NCI-H128 (cell line): ENCODE results near the gene ACSF2.
"Not testable (repeated sequence)": the region's sequence is repeated elsewhere in the genome, so short reads cannot be mapped to it uniquely, and the experiment has no call there.

ENCODE experiments used
- DNase-seq: peaks from one replicate; lab custom pipeline; 2025; ENCODE audit not compliant: unreplicated experiment; lab: John Stamatoyannopoulos, UW

The ACSF2 gene

GRCh38 chr17:50406578-50406977, 19.4 kb upstream of the ACSF2 start:
- no peak for DNase-seq

- DNase-seq, result no peak
Observed at GRCh38 chr17:50407921-50408320, 18.1 kb upstream of the ACSF2 start.

DNA sequence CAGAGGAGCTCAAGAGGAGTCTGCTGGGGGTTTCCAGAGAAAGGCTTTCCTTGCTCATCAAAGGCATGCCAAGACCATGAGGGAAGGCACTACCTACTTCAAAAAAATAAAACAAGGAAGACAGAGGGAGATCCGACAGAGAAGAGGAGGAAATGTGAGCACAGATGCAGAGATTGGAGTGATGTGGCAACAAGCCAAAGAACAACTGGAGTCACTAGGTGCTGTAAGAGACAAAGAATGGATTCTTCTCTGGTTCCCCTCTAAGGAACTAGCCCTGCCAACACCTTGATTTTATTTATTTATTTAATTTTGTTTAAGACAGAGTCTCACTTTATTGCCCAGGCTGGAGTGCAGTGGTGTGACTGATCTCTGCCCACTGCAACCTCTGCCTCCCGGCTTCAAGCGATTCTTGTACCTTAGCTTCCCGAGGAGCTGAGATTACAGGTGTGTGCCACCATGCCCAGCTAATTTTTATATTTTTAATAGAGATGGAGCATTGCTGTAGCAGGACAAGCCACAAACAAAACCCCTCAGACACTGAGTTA, 13.8 kb upstream of the ACSF2 start:
- no peak for DNase-seq

- DNase-seq, result no peak
Observed at GRCh38 chr17:50414808-50415207, 11.2 kb upstream of the ACSF2 start.

DNA sequence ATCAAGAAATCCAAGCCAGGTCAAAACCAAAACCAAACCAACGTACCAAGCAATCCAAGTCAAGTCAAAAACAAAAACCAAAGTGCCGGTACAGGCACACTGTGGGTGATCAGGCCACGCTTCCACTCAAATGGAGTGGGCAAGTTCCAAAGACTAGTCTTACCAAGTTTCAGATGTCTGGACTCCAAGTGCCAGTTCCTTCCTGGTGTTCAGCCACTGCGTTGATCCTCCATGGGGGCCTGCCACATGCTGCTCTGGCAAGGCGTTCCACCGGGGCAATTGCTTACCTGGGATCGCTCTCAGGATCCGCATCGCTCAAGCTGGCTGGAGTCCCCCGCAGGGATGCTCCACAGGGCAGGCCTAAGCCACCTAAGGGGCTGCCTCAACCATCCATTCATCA, 6.4 kb upstream of the ACSF2 start:
- DNase-seq, result not testable (repeated sequence)

DNA sequence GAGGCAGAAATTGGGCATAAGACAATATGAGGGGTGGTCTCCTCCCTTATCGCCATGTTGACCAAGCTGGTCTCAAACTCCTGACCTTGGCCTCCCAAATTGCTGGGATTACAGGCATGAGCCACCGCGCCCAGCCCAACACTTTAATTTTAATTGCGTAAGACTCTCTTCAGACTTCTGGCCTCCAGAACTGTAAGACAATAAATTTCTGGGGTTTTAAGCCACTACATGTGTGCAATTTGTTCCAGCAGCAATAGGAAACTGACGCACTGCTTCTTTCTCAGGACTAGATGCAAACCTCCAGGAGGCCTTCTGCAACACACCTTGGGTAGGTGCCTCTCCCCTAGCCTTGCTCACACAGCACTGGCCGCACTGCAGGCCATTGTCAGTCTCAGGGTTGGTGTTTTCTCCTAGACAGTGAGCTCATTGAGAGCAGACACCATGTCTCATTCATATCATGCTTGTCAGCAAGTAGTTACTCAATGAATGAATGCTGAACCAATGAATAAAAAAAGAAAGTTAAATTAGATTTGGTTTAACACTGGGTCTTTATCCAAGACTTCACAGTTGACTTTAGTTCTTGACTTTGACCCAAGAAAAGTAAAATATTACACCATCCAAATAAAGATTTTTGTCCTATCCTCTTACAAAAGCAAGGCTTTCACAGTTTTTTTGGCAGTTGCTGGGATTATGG, 5.5 kb upstream of the ACSF2 start:
- no peak for DNase-seq

DNA sequence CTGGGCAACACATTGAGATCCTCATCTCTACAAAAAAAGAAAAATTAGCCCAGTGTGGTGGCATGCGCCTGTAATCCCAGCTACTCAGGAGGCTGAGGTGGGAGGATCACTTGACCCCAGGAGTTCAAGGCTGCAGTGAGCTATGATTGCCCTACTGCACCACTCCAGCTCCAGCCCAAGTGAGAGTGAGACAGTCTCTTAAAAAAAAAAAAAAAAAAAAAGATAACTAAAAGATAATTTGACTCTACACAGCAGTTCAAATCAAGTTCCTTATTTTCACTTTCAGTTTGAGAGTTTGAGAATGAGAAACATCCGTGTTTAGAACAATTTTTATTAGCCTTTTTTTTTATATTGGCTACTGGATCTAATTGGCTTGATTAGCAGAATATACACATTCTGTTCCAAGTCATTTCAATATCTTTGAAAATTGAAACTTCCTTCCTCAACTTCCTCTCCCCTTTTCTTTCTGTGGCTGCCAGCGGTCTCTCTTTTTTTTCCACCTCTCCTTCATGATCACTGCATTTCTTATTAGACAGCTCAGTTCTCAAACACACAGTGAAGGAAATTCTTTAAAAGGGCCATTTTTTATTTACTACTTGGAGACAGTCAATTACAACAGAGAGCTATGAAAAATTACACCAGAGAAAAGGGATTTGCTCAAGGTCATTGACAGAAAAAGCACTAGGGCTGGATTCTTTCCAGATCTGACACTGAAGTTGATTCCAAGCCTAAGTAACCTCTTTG, 4.5 kb upstream of the ACSF2 start:
- no peak for DNase-seq

DNA sequence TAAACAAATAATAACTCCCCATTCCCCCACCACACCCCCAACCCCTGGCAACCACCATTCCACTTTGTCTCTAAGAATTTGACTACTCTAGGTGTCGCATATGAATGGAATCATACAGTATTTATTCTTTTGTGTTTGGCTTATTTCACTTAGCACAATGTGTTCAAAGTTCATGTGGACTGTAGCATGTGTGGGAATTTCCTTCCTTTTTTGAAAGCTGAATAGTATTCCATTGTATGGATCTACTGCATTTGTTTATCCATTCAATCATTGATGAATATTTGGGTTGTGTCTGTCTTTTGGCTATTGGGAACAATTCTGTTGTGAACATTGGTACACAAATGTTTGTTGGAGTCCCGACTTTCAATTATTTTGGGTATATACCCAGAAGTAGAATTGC, 3.3 kb upstream of the ACSF2 start:
- DNase-seq, result no peak

DNA sequence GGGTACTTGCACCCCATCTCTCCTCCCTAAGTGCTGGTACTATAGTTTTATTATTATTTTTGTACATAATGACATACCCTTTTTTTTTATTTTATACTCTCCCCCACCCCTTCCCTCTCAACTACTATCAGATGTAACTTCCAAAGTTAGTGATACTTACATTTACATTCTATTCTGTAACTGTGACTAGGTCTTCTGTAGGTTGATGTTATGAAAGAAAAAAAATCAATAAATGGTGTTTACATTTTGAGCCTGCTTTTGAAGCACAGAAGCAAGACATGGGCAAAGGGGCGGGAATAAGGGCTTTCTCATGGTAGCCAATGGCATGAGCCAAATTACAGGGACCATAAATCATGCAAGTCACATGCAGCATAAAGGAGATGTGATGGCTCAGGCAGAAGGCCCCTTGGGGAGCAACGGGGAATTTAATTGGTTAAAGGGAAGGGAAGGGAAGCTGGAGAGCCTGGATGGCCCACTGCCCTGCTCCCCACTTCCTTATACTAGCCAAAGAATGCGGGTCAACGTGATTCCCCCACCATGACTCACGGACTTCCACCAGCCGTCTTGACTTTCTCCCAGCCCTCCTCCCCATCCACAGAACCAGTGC, 2.4 kb upstream of the ACSF2 start:
- DNase-seq, result no peak

DNA sequence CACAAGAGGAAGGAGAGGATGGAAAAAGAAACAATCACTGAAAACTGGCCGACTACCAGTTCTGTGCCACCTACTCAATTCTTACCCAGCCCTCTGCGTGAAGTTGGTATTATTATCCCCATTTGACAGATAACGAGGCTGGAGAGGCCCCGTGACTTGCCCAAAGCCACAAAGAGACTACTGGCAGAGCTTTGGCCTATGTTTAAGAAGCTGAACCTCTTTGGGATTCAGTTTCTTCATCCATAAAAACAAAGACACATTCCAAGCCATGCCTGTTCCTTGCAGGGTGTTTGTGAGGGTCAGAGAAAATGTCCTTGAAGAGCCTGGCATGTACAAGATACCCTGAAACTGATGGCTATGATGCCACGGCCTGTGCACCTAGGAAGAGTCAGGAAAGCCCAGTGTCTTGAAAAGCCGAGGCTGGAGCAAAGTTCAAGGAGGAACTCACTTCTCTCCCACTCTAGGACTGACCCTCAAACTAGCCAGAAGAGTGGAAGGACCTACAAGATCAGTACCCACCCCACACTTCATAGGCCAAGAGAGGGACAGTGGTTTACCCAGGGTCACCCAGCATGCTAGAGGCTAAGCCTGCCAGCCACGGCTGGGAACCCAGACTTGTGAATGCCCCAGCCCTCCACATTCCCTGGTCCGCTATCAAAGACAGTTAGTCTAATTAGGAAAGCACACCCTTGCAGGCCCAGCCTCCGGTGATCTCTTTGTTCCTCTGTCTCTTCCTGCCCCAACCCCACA, 1.6 kb upstream of the ACSF2 start:
- no peak for DNase-seq

DNA sequence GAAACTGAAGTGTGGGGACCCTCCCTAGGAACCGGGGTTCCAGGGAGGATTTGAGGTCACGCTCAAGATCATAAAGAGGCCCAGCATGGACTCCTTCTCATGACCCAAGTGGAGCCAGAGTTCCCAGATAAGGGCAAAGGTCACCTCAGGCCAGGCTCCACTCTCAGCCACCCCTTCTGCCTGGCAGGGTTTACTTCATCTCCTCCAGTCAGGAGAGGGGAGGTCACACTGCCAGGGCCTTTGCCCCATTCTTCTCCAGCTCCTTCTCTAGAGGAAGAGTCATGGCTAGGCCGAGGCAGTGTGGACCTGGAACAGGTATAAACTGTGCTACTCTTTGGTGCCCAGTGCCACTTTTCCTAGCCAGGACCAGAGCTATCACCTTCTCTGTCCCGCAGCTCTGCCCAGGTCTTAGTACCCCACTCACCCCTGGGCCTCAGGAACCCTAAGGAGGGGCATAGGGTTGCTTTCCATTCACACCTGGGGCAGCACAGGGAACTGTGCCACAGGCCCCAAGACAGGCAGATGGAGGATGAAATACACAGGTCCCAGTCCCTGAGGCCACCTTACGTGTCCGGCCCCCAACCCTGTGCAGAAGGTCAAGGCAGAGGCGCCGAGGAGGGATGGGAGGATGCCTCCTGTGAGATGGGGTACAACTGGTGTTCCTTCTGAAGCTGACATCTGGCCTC, 879 bp upstream of the ACSF2 start:
- no peak for DNase-seq

GRCh38 chr17:50426472-50426782, 409 bp downstream of the ACSF2 start:
- DNase-seq, result no peak

DNA sequence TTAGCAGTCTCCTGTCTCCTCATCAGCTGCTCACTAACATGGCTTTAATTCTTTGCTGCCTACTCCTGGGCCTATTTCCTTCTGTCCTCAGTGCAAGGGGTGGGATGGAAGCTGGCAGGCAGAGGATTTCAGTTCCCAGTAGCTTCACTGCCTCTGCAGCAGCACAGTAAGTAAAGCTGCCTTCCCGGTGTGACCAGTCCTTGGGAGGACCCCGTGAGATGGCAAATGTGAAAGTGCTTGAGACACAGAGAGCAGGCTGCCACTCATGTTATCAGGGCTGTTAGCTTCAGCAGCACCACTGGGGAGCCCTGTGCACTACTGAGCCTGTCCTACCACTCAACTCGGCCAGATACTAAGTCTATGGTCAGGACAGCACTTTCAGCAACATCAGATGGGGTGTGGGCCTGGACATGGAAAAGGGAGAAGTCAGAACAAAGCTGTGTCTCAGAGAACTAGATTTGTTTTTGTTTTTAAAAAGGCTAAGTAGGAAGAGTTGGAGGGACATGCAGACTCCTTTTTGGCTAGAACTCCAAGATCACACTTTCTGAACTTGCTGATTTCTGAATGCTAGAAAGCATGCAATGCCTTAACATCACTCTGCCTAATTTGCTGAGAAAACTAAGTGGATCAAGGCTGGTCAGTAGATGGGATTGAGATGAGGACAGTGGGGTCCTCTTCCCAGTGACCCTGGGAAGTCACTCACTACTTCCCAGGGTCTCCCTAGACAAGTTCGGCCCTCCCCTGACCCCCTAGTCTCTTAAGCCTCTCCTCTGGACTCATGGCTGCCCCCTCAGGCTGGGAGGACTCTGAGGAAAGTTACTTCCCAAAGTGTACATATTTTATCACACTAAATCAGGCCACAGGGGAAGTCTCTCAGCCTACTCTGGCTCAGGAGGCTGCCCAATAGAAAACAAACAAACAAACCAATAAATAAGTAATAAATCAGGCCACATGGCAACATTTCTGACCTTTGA, 1.1 kb downstream of the ACSF2 start:
- DNase-seq, result no peak

DNA sequence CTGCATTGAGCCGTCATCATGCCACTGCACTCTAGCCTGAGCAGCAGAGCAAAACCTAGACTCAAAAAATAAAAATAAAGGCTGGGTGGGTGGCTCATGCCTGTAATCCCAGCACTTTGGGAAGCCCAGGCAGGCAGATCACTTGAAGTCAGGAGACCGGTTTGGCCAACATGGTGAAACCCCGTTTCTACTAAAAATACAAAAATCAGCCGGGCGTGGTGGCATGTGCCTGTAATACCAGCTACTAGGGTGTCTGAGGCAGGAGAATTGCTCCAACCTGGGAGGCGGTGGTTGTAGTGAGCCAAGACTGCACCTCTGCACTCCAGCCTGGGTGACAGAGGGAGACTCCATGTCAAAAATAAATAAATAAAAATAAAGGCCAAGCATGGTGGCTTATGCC, 2.1 kb downstream of the ACSF2 start:
- DNase-seq, result not testable (repeated sequence)

DNA sequence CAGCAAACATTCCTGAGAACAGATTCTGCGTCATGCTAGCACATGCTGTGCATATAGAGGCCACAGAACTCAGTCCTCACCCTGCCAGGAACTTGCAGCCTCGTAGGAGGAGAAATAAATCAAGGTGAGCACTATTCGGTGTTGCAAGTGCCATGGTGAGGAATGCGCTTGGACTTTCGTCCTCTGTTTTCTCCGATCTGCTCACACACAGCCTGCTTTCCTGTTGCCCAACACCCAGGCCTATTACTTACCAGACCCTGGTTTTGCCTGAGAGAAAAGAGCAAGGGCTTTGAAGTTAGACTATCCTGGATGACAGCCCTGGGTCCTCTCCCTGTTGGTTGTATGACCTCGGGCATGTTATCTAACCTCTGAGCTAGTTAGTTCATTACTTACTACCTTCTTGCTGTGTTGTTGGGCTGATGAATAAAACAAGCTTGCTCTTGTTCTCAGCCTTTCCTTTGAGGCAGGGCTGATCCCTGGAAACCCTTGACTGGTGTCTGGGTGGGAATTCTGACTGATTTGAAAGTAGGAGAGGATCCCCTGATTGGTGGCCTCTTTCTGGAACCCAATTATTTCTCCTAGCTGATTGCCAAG, 2.9 kb downstream of the ACSF2 start:
- no peak for DNase-seq

GRCh38 chr17:50429793-50430192, 3.8 kb downstream of the ACSF2 start:
- DNase-seq, result no peak

- DNase-seq, result no peak
Observed at GRCh38 chr17:50430821-50431618, 5.0 kb downstream of the ACSF2 start.

GRCh38 chr17:50432125-50432762, 6.2 kb downstream of the ACSF2 start:
- DNase-seq, result no peak
